COLO668 (cell line): Measurements from ENCODE around the gene RRAD.
"Not testable (repeated sequence)": the region's sequence is repeated elsewhere in the genome, so short reads cannot be mapped to it uniquely, and the experiment has no call there.

ENCODE experiments used
- DNase-seq: peaks from one replicate; lab custom pipeline; 2025; ENCODE audit not compliant: unreplicated experiment; lab: John Stamatoyannopoulos, UW

RRAD gene

GRCh38 chr16:66925322-66925840 lies at the start of gene RRAD:
TSS of gene RRAD (minus strand) at chr16:66925535. CDS start at chr16:66925179, 356 bp downstream.
- no peak for DNase-seq

- DNase-seq: peak; percentile 11
Observed at GRCh38 chr16:66974932-66975246, 49.6 kb upstream of the RRAD start.

GRCh38 chr16:66974156-66974931 lies 49.0 kb upstream of the RRAD start:
- not testable (repeated sequence) for DNase-seq

GRCh38 chr16:66973716-66974115 lies 48.4 kb upstream of the RRAD start:
- no peak for DNase-seq

- no peak for DNase-seq
Observed at GRCh38 chr16:66972983-66973382, 47.6 kb upstream of the RRAD start.

GRCh38 chr16:66970775-66971720 lies 45.7 kb upstream of the RRAD start:
- no peak for DNase-seq

GRCh38 chr16:66968847-66969246 lies 43.5 kb upstream of the RRAD start:
- no peak for DNase-seq

- peak; percentile 5 for DNase-seq
Observed at GRCh38 chr16:66964049-66964448, 38.7 kb upstream of the RRAD start.

- DNase-seq: peak; percentile 22
Observed at GRCh38 chr16:66961914-66962313, 36.6 kb upstream of the RRAD start.

- DNase-seq: peak; percentile 83
Observed at GRCh38 chr16:66961065-66961744, 35.9 kb upstream of the RRAD start, which contains the start of gene CES3. TSS of gene CES3 (plus strand) at chr16:66961266. CDS start at chr16:66961308, 42 bp downstream.

- DNase-seq: no peak
Observed at GRCh38 chr16:66960270-66960669, 34.9 kb upstream of the RRAD start.

- DNase-seq: no peak
Observed at GRCh38 chr16:66959704-66960161, 34.4 kb upstream of the RRAD start.

- DNase-seq: no peak
Observed at GRCh38 chr16:66958857-66959703, 33.7 kb upstream of the RRAD start.

GRCh38 chr16:66956154-66956457 lies 30.8 kb upstream of the RRAD start:
- not testable (repeated sequence) for DNase-seq

GRCh38 chr16:66955363-66956153 lies 30.2 kb upstream of the RRAD start:
- not testable (repeated sequence) for DNase-seq

GRCh38 chr16:66954097-66954659 lies 28.8 kb upstream of the RRAD start:
- peak; percentile 76 for DNase-seq

GRCh38 chr16:66953462-66954096 lies 28.2 kb upstream of the RRAD start:
- peak; percentile 9 for DNase-seq

- peak; percentile 5 for DNase-seq
Observed at GRCh38 chr16:66952430-66953110, 27.2 kb upstream of the RRAD start.
